HepG2 (cell line): ENCODE results near the gene GABRG3.

ENCODE experiments used
- BHLHE40 ChIP-seq: IDR thresholded peaks from 2 replicates; pipeline ENCODE4 v1.6.1; 2011; ENCODE audit warnings: low read length, improper control_type of control experiment
- CTCF ChIP-seq: sonication (generic); formaldehyde crosslinking; IDR thresholded peaks from 2 replicates; pipeline ENCODE4 v1.5.0; 2020; ENCODE audit warnings: mild to moderate bottlenecking, missing genetic modification reagents, moderate library complexity
- FIP1L1 ChIP-seq: fragments of 200-400 bp; formaldehyde crosslinking; IDR thresholded peaks from 2 replicates; pipeline ENCODE4 v1.6.1; 2018; ENCODE audit warnings: low read depth, mild to moderate bottlenecking, low read length, moderate library complexity, borderline replicate concordance; ENCODE audit not compliant: insufficient read depth
- FOXP4 ChIP-seq: sonication (generic); formaldehyde crosslinking; IDR thresholded peaks from 2 replicates; pipeline ENCODE4 v1.4.0; 2020; ENCODE audit warnings: missing genetic modification reagents
- HCFC1 ChIP-seq: fragments of 150-350 bp; IDR thresholded peaks from 2 replicates; pipeline ENCODE4 v1.6.1; 2014; ENCODE audit warnings: low read depth, low read length
- JUND ChIP-seq: sonication (generic); formaldehyde crosslinking; IDR thresholded peaks from 2 replicates; pipeline ENCODE4 v1.8.0; 2022; ENCODE audit warnings: mild to moderate bottlenecking, missing genetic modification reagents
- KLF13 ChIP-seq: sonication (generic); formaldehyde crosslinking; IDR thresholded peaks from 2 replicates; pipeline ENCODE4 v1.4.0; 2020; ENCODE audit warnings: mild to moderate bottlenecking, missing genetic modification reagents
- PITX1 ChIP-seq: sonication (generic); formaldehyde crosslinking; IDR thresholded peaks from 2 replicates; pipeline ENCODE4 v1.5.1; 2020; ENCODE audit warnings: mild to moderate bottlenecking, missing genetic modification reagents
- RXRB ChIP-seq: IDR thresholded peaks from 2 replicates; pipeline ENCODE4 v1.6.1; 2016; ENCODE audit warnings: borderline replicate concordance, missing genetic modification reagents, missing compliant biosample characterization
- ZEB1 ChIP-seq: IDR thresholded peaks from 2 replicates; pipeline ENCODE4 v1.6.1; 2012; ENCODE audit warnings: mild to moderate bottlenecking, low read depth, inconsistent platforms; ENCODE audit not compliant: insufficient replicate concordance
- ZNF570 ChIP-seq: sonication (generic); formaldehyde crosslinking; IDR thresholded peaks from 2 replicates; pipeline ENCODE4 v1.4.0; 2020; ENCODE audit warnings: mild to moderate bottlenecking, missing genetic modification reagents, borderline replicate concordance
- ZNF672 ChIP-seq: sonication (generic); formaldehyde crosslinking; IDR thresholded peaks from 2 replicates; pipeline ENCODE4 v1.8.1; 2022; ENCODE audit warnings: missing genetic modification reagents

GRCh38 chr15:27260523-27260922 is 289.5 kb downstream of the GABRG3 start:
- TF ChIP-seq CTCF (CRISPR knock-in tag) = no peak
- no peak for TF ChIP-seq JUND (CRISPR knock-in tag)
- no peak for TF ChIP-seq FOXP4 (CRISPR knock-in tag)
- no peak for TF ChIP-seq FIP1L1
- no peak for TF ChIP-seq RXRB (CRISPR knock-in tag)
- no peak for TF ChIP-seq BHLHE40
- TF ChIP-seq HCFC1 = no peak
- TF ChIP-seq KLF13 = no peak
- no peak for TF ChIP-seq ZNF672 (CRISPR knock-in tag)
- TF ChIP-seq ZEB1 = no peak
- no peak for TF ChIP-seq PITX1 (CRISPR knock-in tag)
- no peak for TF ChIP-seq ZNF570 (CRISPR knock-in tag)
